Spleen (tissue), 11 donors: ENCODE measurements around the gene TTC29. TPM values are rescaled to one million over a fixed set of nuclear protein-coding genes. Genes with fewer than 3 reads are reported as not detected.

Experiments
- DNase-seq: peaks from one replicate; pipeline ENCODE4 v3.0.0-alpha.2; 2020
- H3K27ac ChIP-seq, 8 donors: fragments of 200-600 bp; sonication (generic) in 7 of 8; 1 replicate in 4 of 8; 2 replicates in 4 of 8; pipeline versions ENCODE4 v1.5.0 to v1.8.0; 2016 to 2021; ENCODE audit warnings: inconsistent platforms in 4 of 8, mild to moderate bottlenecking in 4 of 8, moderate library complexity in 1 of 8
- H3K27me3 ChIP-seq, 7 donors: fragments of 200-600 bp; sonication (generic) in 6 of 7; replicated peaks in 1 of 7; 1 replicate in 4 of 7; 2 replicates in 3 of 7; pipeline versions ENCODE4 v1.5.0 to v1.8.0; 2016 to 2021; ENCODE audit warnings: inconsistent platforms in 3 of 7, mild to moderate bottlenecking in 1 of 7
- H3K36me3 ChIP-seq, 6 donors: fragments of 200-600 bp; sonication (generic) in 5 of 6; 1 replicate in 4 of 6; 2 replicates in 2 of 6; pipeline versions ENCODE4 v1.5.0 to v1.8.0; 2016 to 2021; ENCODE audit warnings: inconsistent platforms in 2 of 6
- H3K4me1 ChIP-seq, 6 donors: fragments of 200-600 bp; sonication (generic) in 5 of 6; 1 replicate in 3 of 6; 2 replicates in 3 of 6; pipeline versions ENCODE4 v1.5.0 to v1.8.0; 2016 to 2021; ENCODE audit warnings: inconsistent platforms in 3 of 6
- H3K4me3 ChIP-seq, 8 donors: fragments of 200-600 bp; sonication (generic) in 7 of 8; 1 replicate in 4 of 8; 2 replicates in 4 of 8; pipeline versions ENCODE4 v1.5.0 to v1.8.0; 2016 to 2021; ENCODE audit warnings: inconsistent platforms in 4 of 8, mild to moderate bottlenecking in 4 of 8, moderate library complexity in 2 of 8
- H3K9me3 ChIP-seq, 8 donors: fragments of 200-600 bp; sonication (generic) in 7 of 8; 1 replicate in 4 of 8; 2 replicates in 4 of 8; pipeline versions ENCODE4 v1.5.0 to v1.8.0; 2016 to 2021; ENCODE audit warnings: inconsistent platforms in 4 of 8
- CTCF ChIP-seq, 11 experiments: fragments of 200-600 bp in 7 of 11; fragments of 450-650 bp in 4 of 11; sonication (generic) in 4 of 11; IDR thresholded peaks in 8 of 11; conservative IDR thresholded peaks in 3 of 11; 1 replicate in 7 of 11; 2 replicates in 4 of 11; pipeline versions ENCODE4 v1.4.0 to v1.8.0; 2016 to 2021; ENCODE audit warnings: antibody characterized with exemption in 11 of 11, inconsistent platforms in 4 of 11, mild to moderate bottlenecking in 1 of 11
- POLR2A ChIP-seq, 3 donors: fragments of 450-650 bp; IDR thresholded peaks; one replicate each; pipeline ENCODE4 v1.5.1; 2017; ENCODE audit warnings: antibody characterized with exemption in 3 of 3, mild to moderate bottlenecking in 1 of 3
- POLR2AphosphoS5 ChIP-seq, 3 donors: sonication (generic); formaldehyde crosslinking; IDR thresholded peaks; one replicate each; pipeline ENCODE4 v1.5.1; 2017; ENCODE audit warnings: antibody characterized with exemption in 3 of 3
- WGBS, 5 donors: extraction: QIAGEN DNeasy Blood & Tissue Kit in 3 of 5; methylation state at CpG; one replicate each; pipeline versions ENCODE4 v1.1.5 to v1.1.7; 2013 to 2018; 5-methylcytosine and 5-hydroxymethylcytosine counted together
- intact Hi-C: fragments of 100-400 bp; cut with DNase I; formaldehyde crosslinking; loops from one replicate; pipeline ENCODE4 v1.15.0; 2023; ENCODE audit warnings: low total_unique reads
- polyA plus RNA-seq, 3 donors: library from polyadenylated mRNA; stranded (reverse); fragments of 200-250 nt; gene quantifications; one replicate each; pipeline ENCODE4 v1.2.1, GENCODE V29; 2013
- total RNA-seq, 7 donors: library from RNA; depleted of rRNA in 3 of 7; stranded (reverse); fragments of >200 nt in 3 of 7; fragmentation: NEBNext Ultra II Directional in 4 of 7; extraction: Animal tissue kit (Norgen Biotek cat#: 25700) in 4 of 7; gene quantifications; one replicate each; pipeline versions ENCODE4 v1.1.0 to v1.2.1, GENCODE V29; 2016 to 2021
- donor health status: healthy with polysubstance abuse.
- donor health status: DM: no; HTN: no; CAD: no; lungs with moderate emphysema.
- donor health status: DM: no; HTN: no; CAD: no.
- donor health status: Bipolar disorder and iron deficiency.
- donor health status: healthy.
- donor health status: DM: no; HTN: no; CAD: no.
- donor health status: DM: yes; HTN: yes; CAD: no.

The TTC29 gene
- total and polyA plus RNA-seq, 10 donors: 0.08 TPM; not detected in 9

DNA sequence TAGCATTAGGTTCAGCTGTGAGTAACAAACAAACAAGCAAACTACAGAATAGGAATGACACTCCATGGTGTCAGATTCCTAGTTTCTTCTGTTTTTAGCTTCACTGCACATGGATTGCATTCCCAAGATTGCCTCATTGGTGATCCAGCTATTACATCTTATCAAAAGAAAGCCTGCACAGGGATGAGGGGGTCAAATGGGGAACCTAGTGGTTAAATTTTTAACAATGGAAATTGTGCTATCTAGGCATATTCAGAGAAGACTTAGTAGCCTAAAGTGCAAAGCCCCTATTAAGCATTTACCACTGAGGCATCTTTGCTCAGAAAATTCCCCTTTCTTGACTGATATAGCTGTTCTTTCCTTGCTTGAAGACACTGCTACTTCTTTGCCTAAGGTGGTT, 3.9 kb upstream of the TTC29 start:
- TF ChIP-seq CTCF (IDR thresholded peaks at IDR 0.05 in 8 of 11, conservative IDR thresholded peaks at IDR 0.05 in 3 of 11): no peak
- no peak for TF ChIP-seq POLR2A (IDR thresholded peaks at IDR 0.05)
- no peak for TF ChIP-seq POLR2AphosphoS5 (IDR thresholded peaks at IDR 0.05)
- no peak overlapping the region for H3K4me3 ChIP-seq
- H3K36me3 ChIP-seq: no peaks in the 10 kb centered on the region
- no peaks in the 10 kb centered on the region for H3K9me3 ChIP-seq
- intact Hi-C loops: no loop called here
- peaks cover 0 to 53% (median 0%) of the 10 kb centered on the region in 7 donors for H3K27me3 ChIP-seq
- no peak overlapping the region for H3K27ac ChIP-seq
- peaks cover 6 to 29% (median 19%) of the 10 kb centered on the region in 6 donors for H3K4me1 ChIP-seq
- DNase-seq: no peak

GRCh38 chr4:146943691-146944375, 1.8 kb downstream of the TTC29 start:
- Histone ChIP-seq H3K27ac (no peak overlapping the region), H3K4me1 (peaks cover 6 to 29% (median 19%) of the 10 kb centered on the region in 6 donors), H3K4me3 (no peak overlapping the region), H3K9me3 (no peaks in the 10 kb centered on the region), H3K27me3 (peaks cover 0 to 14% (median 0%) of the 10 kb centered on the region in 7 donors), H3K36me3 (no peaks in the 10 kb centered on the region)
- 80 to 92% (median 88%) methylated on average over 3 of the region's 3 CpGs for WGBS, 5 donors
- no peak for DNase-seq
- intact Hi-C loops: no loop called here
- TF ChIP-seq POLR2AphosphoS5 (IDR thresholded peaks at IDR 0.05): no peak
- TF ChIP-seq POLR2A (IDR thresholded peaks at IDR 0.05): no peak
- no peak for TF ChIP-seq CTCF (IDR thresholded peaks at IDR 0.05 in 8 of 11, conservative IDR thresholded peaks at IDR 0.05 in 3 of 11)

GRCh38 chr4:146932116-146932515, 13.5 kb downstream of the TTC29 start:
- no peak overlapping the region for H3K27ac ChIP-seq
- 77 to 94% (median 84%) methylated on average over 1 of the region's 1 CpG for WGBS, 5 donors
- TF ChIP-seq POLR2A (IDR thresholded peaks at IDR 0.05) (no peak), POLR2AphosphoS5 (IDR thresholded peaks at IDR 0.05) (no peak), CTCF (IDR thresholded peaks at IDR 0.05 in 8 of 11, conservative IDR thresholded peaks at IDR 0.05 in 3 of 11) (no peak)
- H3K4me1 ChIP-seq: no peaks in the 10 kb centered on the region
- H3K36me3 ChIP-seq: no peaks in the 10 kb centered on the region
- H3K4me3 ChIP-seq: no peak overlapping the region
- peaks cover 0 to 5% (median 0%) of the 10 kb centered on the region in 7 donors for H3K27me3 ChIP-seq
- intact Hi-C loops: no loop called here
- no peak for DNase-seq
- no peaks in the 10 kb centered on the region for H3K9me3 ChIP-seq

DNA sequence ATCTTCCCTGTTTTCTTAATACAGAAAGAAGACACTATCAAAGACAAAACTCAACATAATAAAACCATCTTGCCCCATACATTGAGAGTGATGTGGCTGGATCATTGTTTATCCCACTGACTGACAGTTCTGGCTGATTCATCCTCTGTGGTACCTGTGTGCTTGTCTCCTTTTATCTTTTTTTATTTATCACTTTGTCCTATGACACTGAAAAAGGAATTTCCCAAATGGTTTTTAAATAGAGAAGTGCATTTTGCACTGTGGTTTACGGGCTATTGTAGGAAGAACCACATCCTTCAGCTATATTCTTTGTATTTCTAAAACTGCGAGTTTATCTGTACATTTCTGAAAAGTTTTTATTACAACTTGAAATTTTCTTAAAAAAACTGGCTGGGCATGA, 15.0 kb downstream of the TTC29 start:
- no peak overlapping the region for H3K4me3 ChIP-seq
- no peaks in the 10 kb centered on the region for H3K36me3 ChIP-seq
- H3K27ac ChIP-seq: no peak overlapping the region
- peaks cover 0 to 5% (median 0%) of the 10 kb centered on the region in 7 donors for H3K27me3 ChIP-seq
- H3K4me1 ChIP-seq: no peaks in the 10 kb centered on the region
- intact Hi-C loops: no loop called here
- TF ChIP-seq CTCF (IDR thresholded peaks at IDR 0.05 in 8 of 11, conservative IDR thresholded peaks at IDR 0.05 in 3 of 11) (no peak), POLR2A (IDR thresholded peaks at IDR 0.05) (no peak), POLR2AphosphoS5 (IDR thresholded peaks at IDR 0.05) (no peak)
- no peaks in the 10 kb centered on the region for H3K9me3 ChIP-seq
- 27 to 49% (median 35%) methylated on average over 2 of the region's 2 CpGs for WGBS, 5 donors
- DNase-seq: no peak
